ENCODE data around the gene CASKIN2. TPM values are rescaled to one million over a fixed set of nuclear protein-coding genes. Genes with fewer than 3 reads are reported as not detected.
"Not testable (repeated sequence)": the region's sequence is repeated elsewhere in the genome, so short reads cannot be mapped to it uniquely, and the experiment has no call there.

Gene CASKIN2
- total RNA-seq, 1 experiment from 2014 or later: 4.8 TPM

- DNase-seq (ENCODE audit: extremely low read depth, low read depth): no peak
These were observed 9.1 kb upstream of the CASKIN2 start for GRCh38 chr17:75524269-75524969.

- no peak for DNase-seq (ENCODE audit: extremely low read depth, low read depth)
These were observed 8.3 kb upstream of the CASKIN2 start for GRCh38 chr17:75523647-75524046.

GRCh38 chr17:75521951-75522727 is 6.8 kb upstream of the CASKIN2 start:
- DNase-seq (ENCODE audit: extremely low read depth, low read depth): no peak

- DNase-seq (ENCODE audit: extremely low read depth, low read depth): no peak
These were observed 6.0 kb upstream of the CASKIN2 start for GRCh38 chr17:75521290-75521689.

GRCh38 chr17:75520413-75520812 is 5.1 kb upstream of the CASKIN2 start:
- DNase-seq (ENCODE audit: extremely low read depth, low read depth): not testable (repeated sequence)

GRCh38 chr17:75518983-75519537 is 3.7 kb upstream of the CASKIN2 start:
- no peak for DNase-seq (ENCODE audit: extremely low read depth, low read depth)

GRCh38 chr17:75518201-75518600 is 2.9 kb upstream of the CASKIN2 start:
- no peak for DNase-seq (ENCODE audit: extremely low read depth, low read depth)

GRCh38 chr17:75517297-75517865 is 2.0 kb upstream of the CASKIN2 start:
- no peak for DNase-seq (ENCODE audit: extremely low read depth, low read depth)

GRCh38 chr17:75516619-75517296 is 1.4 kb upstream of the CASKIN2 start:
- DNase-seq (ENCODE audit: extremely low read depth, low read depth): no peak

GRCh38 chr17:75516255-75516618 is 900 bp upstream of the CASKIN2 start, which contains the start of gene TSEN54:
TSEN54 (plus strand) TSS chr17:75516528; CDS start chr17:75516561, 33 bp downstream.
- DNase-seq (ENCODE audit: extremely low read depth, low read depth): peak; percentile 89

GRCh38 chr17:75514919-75515495 is 330 bp downstream of the CASKIN2 start:
- DNase-seq (ENCODE audit: extremely low read depth, low read depth): no peak

- DNase-seq (ENCODE audit: extremely low read depth, low read depth): no peak
These were observed 928 bp downstream of the CASKIN2 start for GRCh38 chr17:75514299-75514918.

- DNase-seq (ENCODE audit: extremely low read depth, low read depth): no peak
These were observed 1.7 kb downstream of the CASKIN2 start for GRCh38 chr17:75513641-75514000.

GRCh38 chr17:75512926-75513640 is 2.3 kb downstream of the CASKIN2 start:
- DNase-seq (ENCODE audit: extremely low read depth, low read depth): no peak

- no peak for DNase-seq (ENCODE audit: extremely low read depth, low read depth)
These were observed 3.4 kb downstream of the CASKIN2 start for GRCh38 chr17:75511610-75512575.

GRCh38 chr17:75511270-75511609 is 4.1 kb downstream of the CASKIN2 start:
- DNase-seq (ENCODE audit: extremely low read depth, low read depth): no peak

GRCh38 chr17:75509528-75510258 is 5.6 kb downstream of the CASKIN2 start:
- no peak for DNase-seq (ENCODE audit: extremely low read depth, low read depth)

GRCh38 chr17:75508931-75509361 is 6.4 kb downstream of the CASKIN2 start:
- no peak for DNase-seq (ENCODE audit: extremely low read depth, low read depth)
